HG02642 (cell line): ENCODE results near the gene STRA8.
A peak's percentile ranks its signal among the peaks of the same experiment; 100 is the strongest.

Experiments
- ATAC-seq: cut with Tn5 transposase; IDR thresholded peaks from one replicate; pipeline ENCODE4 v1.9.1; 2021; ENCODE audit warnings: mild to moderate bottlenecking; ENCODE audit not compliant: unreplicated experiment, poor library complexity

Gene STRA8

DNA sequence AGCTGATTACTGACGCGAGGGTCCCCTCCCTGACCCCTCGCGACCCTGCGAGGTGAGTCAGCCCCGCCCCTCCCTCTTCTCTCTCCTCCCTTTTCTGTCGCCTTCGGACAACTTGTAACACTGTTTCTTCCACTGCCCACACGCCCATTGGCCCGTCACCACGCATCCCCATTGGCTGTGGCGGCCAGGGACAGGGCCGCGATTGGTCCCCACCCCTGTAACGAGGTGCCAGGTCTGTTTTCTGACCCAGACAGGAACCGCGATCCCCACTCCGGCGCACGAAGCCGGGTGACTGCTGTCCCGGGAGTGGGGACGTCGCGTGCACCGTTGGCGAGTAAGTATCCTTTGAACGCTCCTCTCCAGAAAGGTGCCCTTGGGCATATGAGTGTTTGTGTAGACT is at the start of gene STRA8:
STRA8 (plus strand) TSS at position 269 of the 400 bp plus-strand sequence. CDS start 6,687 bp downstream, outside the sequence.
- ATAC-seq, result no peak

GRCh38 chr7:135184254-135184841 is 49.3 kb upstream of the STRA8 start:
- no peak for ATAC-seq

DNA sequence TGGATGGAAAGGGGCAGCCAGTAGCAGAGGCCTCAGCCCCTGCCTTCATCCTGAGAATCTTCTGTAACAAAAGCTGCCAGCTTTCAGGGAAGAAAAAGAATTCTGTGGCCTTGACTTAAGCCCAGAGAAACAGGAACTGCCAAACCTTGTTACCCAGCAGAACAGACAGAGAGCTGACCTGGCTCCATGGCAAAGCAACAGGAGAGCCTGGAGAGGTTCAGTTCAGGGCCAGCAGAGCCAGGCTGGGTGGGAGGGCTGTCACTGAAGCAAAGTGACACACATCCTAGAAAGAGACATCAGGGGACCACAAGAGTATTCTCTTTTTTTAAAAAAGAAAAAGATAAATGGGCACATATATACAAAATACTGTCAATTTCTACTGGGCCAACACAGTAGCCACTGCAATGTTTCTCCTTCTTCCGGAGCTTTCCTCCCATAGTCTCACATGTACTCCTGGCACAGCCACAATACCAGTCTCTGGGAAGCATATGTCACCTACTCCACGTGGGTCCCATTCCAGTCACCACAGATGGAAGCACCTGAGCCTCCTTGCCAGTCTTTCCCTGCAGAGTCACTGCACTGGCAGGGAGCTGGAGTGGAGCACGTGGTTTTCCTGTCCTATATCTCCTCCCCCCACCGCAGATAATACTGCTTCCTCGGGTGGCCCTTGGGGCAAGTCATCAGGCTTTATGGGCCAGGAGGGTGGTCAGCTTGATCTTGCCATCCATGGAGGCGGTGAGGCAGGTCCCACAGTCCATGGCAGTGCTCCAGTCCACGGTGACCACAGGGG is 48.0 kb upstream of the STRA8 start:
- no peak for ATAC-seq

- ATAC-seq, result no peak
These were observed 47.4 kb upstream of the STRA8 start for GRCh38 chr7:135186261-135186540.

- no peak for ATAC-seq
These were observed 46.8 kb upstream of the STRA8 start for GRCh38 chr7:135186841-135187253.

DNA sequence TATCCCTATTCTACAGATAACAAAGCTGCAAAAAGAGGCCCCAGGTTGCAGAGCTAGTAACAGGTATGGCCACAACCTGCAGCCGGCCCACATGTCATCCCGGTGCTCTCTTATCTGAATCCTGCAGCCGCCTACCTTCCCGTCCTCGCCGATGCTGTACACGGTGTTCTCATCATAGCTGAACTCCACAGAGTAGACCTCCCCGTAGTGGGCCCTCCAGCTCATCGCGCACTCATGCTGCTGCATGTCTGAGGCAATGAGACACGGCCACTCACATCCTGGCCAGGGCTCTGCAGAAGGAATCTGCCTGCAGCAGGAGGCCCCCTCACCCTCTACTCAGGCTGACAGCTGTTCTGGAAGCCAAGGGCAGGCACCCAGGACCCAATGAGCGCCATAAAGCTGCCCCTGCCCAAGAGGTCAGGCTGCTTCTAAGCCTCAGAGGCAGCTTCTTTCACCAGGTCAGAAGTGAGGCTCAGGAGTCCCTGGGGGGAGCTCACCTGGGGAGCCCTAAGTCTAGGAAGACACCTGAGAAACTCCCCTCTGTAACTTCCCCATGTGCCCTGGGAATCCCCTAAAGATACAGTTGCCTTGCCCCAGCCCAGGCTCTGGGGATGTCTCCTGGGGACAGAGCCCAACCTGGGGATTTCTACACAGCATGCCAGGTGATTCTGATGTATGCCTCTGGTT is 45.2 kb upstream of the STRA8 start:
- ATAC-seq, result peak; percentile 47

DNA sequence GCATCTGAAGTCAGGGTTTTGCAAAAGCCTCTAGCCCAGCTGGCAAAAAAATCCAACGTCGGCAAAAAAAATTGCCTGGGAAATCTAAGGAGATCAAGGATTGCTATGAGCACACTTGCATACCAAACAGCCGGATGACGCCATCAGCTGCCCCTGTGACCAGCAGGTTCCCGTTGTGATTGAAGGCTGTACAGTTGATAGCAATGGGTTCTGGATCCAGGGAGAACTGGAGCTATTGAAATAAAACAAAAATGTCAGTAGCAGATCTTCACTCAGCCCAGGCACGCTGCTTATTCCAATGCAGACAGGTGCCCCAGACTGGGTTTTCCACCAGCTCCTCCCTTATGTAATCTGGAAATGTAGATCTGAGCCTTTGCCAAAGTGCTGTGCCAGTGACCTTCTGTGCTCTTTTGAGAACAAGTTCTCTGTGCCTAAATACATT is 44.4 kb upstream of the STRA8 start:
- ATAC-seq, result no peak

DNA sequence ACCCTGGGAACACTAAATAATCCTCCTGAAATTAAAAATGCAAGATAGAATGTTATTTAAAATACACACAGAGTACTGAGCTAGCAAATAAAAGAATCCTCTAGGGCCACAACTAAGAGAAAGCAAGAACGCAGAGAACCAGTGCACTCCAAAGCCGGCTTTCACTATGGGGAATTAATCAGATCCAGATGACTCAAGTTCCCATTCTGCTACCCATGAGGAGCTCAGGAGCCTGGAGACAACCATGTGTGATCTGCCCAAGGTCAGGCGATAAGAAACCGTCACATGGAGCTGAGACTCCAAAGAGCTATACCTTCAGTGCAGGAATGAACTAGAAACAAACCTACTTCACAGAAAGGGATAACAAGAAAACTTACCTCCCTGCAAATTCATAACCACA is 43.7 kb upstream of the STRA8 start:
- ATAC-seq, result no peak

GRCh38 chr7:135190703-135191102 is 42.9 kb upstream of the STRA8 start:
- ATAC-seq, result no peak

- no peak for ATAC-seq
These were observed 40.6 kb upstream of the STRA8 start for GRCh38 chr7:135192914-135193536.

GRCh38 chr7:135193615-135194081 is 40.0 kb upstream of the STRA8 start:
- no peak for ATAC-seq

DNA sequence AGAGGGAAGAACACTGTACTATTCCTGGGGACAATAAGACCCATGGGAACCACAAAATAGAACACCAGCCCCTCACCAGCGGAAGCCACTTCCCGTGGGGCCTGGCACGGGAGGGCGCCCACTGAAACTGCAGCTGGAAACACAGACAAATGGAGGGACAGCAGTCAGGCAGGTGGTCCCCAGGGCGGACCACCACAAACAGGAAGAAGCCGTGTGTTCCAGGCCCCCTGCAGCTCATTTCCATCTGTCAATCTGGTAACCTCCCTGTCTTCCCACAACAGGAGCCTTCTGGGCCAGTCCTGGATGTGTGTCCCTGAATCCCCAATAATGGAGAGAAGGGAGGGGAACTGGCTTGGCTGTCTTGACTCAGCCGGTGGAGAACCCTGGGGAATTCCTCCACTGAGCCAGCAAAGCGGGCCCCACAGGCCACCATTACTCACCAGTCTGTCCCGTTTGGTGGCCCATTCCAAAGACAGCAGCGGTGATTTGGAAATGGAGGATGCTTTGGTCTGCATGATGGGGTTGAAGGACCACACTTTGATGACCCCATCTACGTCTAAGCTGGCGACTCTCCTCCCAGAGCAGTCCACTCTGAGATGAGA is 39.0 kb upstream of the STRA8 start:
- no peak for ATAC-seq

GRCh38 chr7:135195156-135195555 is 38.5 kb upstream of the STRA8 start:
- no peak for ATAC-seq

DNA sequence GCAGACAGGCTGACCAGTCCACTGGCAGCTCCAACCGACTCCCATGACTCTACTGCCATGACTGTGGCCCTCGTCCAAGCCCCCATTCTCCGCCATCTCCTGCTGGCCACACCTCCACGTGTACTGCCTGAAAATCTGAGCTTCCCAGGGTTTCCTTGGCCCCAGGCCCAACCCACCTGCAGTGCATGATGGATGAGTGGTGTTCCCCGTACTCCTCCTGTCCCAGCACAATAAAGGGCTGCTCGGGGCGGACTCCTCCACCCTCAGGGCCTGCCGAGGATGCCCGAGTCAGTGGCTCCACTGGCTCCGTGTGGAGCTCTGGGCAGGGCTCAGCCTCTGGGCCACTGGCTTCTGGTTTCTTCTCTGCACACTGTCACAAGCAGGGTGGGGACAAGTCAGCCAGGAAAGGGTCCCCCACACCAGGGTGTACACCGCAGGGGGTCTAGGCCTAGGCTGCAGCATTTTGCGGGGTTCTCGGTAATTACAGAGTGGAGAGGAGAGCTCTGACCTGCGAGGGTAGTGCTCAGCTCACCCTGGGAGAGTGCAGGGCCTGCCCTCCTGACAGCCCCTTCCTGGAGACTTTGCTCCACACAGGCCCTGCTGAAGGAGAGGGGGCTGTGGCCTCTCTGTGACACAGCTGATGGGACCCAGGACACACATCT is 37.5 kb upstream of the STRA8 start:
- ATAC-seq, result no peak

DNA sequence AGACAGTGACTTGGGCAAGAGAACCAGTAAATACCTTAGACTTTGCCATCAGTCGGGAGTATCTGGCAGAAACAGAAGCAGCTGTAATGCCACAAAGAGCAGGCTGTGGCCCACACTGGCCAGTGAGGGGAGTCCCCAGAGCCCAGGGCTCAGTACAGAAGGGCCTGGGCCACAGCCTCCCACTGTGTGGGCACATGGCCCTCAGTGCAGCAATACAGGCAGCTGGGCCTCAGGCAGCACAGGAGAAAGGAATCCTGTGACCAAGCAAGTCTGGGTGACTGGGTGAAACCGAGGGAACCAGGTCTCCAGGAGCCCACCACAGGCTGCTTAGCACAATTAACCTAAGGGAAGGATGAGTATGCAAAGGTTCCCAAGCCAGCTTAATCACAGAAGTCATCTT is 36.3 kb upstream of the STRA8 start:
- ATAC-seq, result no peak

- ATAC-seq, result no peak
These were observed 35.6 kb upstream of the STRA8 start for GRCh38 chr7:135197906-135198655.

GRCh38 chr7:135199439-135199838 is 34.2 kb upstream of the STRA8 start:
- no peak for ATAC-seq

GRCh38 chr7:135200821-135201331 is 32.8 kb upstream of the STRA8 start:
- ATAC-seq, result no peak

DNA sequence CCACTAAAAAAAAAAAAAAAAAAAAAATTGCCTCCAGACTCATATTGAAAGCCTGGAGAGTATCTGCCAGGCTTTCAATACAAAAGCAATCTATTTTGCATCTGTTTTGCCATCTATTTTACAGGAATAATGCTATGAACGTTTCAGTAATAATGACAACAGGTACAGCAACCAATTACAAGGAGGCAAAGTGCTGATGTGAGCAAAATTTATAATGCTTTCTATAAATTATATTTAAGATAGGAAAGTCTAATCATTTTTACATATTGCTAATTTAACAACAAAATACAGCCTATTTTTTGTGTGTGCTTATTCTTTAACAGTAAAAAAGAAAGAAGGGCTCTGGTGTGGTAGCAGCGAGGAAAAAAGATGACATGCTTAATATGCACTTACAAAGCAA is 32.3 kb upstream of the STRA8 start:
- ATAC-seq, result no peak
